ENCODE results near the gene H19. TPM values are rescaled to one million over a fixed set of nuclear protein-coding genes. Genes with fewer than 3 reads are reported as not detected.

H19 gene
- 2.1 TPM for polyA plus RNA-seq (2012; ENCODE audit: missing spikeins)

DNA sequence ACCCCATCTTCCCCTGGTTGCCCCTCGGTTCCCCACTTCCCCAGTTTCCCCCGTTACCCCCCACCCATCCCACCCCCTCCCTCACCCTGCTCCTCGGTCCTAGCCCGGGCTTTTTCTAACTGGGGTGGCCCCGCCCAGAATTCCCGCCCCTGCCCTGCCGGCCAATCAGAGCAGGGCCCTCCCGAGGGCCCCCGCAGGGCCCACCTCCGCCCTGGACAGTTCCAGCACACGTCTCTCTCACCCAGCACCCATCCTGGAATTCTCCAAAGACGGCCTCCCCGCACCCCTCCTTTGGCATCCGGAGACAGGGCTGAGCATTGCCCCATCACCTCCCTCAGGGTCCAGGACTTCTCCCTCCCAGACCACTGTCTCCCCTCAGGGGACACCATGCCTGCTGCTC is at the start of gene H19:
H19 (minus strand) TSS at position 88 of the 400 bp plus-strand sequence.
- TF ChIP-seq POLR2AphosphoS5 (IDR thresholded peaks at IDR 0.05; ENCODE audit: low read depth, low read length) (no peak), TAF1 (IDR thresholded peaks at IDR 0.05; ENCODE audit: borderline replicate concordance, low read depth, low read length) (no peak), POLR2A (IDR thresholded peaks at IDR 0.05; ENCODE audit: low read depth, low read length) (no peak)
- no peak for DNase-seq (ENCODE audit: insufficient read length)
- FAIRE-seq: no peak

DNA sequence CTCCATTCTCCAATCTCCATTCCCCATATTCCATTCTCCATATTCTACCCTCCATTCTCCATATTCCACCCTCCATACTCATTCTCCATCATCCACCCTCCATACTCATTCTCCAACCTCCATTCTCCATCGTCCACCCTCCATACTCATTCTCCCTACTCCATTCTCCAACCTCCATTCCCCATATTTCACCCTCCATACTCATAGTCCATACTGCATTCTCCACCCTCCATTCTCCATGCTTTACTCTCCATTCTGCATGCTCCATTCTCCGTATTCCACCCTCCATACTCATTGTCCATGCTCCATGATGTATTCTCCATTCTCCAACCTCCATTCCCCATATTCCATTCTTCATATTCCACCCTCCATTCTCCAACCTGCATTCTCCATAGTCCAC is 44.3 kb upstream of the H19 start:
- DNase-seq (ENCODE audit: insufficient read length) (no peak), FAIRE-seq (no peak)
- TF ChIP-seq POLR2A (IDR thresholded peaks at IDR 0.05; ENCODE audit: low read depth, low read length): no peak
- TF ChIP-seq TAF1 (IDR thresholded peaks at IDR 0.05; ENCODE audit: borderline replicate concordance, low read depth, low read length): no peak
- TF ChIP-seq POLR2AphosphoS5 (IDR thresholded peaks at IDR 0.05; ENCODE audit: low read depth, low read length): no peak

DNA sequence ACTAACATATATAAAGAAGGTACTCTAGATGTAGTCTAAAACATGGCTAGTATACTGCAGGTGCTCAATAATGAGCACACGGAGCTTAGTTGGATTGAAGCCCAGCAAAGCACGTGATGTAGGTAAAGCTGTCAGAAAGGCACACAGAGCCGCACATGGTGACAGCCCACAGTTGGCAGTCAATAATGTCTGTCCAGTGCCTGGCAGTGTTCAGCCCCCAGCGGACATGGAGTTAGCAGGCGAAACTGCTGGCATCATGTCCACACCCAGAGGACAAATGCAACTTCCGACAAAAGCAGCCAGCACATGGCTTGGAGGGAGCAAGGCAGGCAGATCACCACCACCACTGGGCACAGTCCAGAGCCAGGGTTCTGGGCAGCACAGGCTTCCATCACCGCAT is 43.5 kb upstream of the H19 start:
- FAIRE-seq: no peak
- DNase-seq (ENCODE audit: insufficient read length): no peak
- TF ChIP-seq TAF1 (IDR thresholded peaks at IDR 0.05; ENCODE audit: borderline replicate concordance, low read depth, low read length): no peak

DNA sequence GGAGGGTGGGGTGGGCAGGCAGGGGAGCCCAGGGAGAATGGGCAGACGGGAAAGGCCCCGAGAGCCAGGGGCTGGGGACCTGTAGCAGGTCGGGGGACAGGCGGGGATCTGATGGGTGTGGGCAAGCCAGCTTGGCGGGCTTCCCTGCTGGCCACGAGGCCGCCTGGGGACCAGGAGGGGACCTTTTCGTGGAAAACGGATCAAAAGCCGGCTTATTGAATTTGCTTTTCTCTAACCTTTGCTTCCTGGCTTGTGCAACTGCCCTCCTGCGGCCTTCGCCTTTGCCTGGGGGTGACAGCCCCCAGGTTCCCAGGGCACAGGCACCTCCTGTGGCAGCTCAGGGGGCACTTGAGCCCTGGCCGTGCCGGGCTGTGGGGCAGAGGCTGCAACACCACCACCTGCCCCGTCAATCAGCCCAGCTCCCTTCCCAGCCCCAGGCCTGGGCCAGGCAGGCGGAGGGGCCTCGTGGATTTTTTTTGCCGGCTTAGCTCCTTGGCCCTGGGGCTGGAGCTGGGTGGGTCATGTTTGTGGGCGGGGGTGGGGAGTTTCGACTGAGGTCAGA is 41.6 kb upstream of the H19 start:
- DNase-seq (ENCODE audit: insufficient read length) (no peak), FAIRE-seq (no peak)
- TF ChIP-seq TAF1 (IDR thresholded peaks at IDR 0.05; ENCODE audit: borderline replicate concordance, low read depth, low read length) (no peak), POLR2AphosphoS5 (IDR thresholded peaks at IDR 0.05; ENCODE audit: low read depth, low read length) (no peak)

DNA sequence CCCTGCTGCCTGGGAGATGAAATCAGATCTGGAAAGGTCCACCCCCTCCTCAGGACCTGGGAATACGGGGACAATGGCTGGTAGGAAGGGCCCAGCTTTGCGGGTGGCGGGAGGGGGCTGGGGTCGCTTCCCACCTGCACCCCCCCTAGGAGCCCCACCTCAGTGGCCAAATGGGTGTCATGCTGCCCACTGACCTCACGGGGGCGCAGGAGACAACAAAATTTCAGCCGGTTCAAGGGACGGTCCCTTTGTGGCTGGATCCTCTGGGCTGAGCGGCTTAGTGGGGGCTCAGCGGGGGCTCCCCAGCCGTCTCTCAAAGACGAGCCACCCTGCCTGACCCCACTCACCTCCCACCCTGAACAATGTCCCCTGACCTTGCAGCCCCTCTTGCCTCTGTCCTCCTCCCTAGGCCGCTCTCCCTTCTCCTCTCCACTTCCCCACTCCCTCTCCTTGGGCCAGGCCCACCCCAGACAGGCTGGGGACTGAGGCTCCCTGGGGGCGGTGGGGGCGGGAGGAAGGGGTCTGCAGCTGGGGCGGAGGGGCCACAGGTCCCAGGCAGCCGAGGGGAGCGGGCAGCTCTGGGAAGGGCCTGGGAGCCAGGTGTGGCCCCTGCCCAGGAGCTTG is 39.3 kb upstream of the H19 start:
- DNase-seq (ENCODE audit: insufficient read length) (no peak), FAIRE-seq (peak; percentile 78)
- TF ChIP-seq TAF1 (IDR thresholded peaks at IDR 0.05; ENCODE audit: borderline replicate concordance, low read depth, low read length): no peak
- no peak for TF ChIP-seq POLR2A (IDR thresholded peaks at IDR 0.05; ENCODE audit: low read depth, low read length)
- no peak for TF ChIP-seq POLR2AphosphoS5 (IDR thresholded peaks at IDR 0.05; ENCODE audit: low read depth, low read length)

- no peak for FAIRE-seq
- TF ChIP-seq TAF1 (IDR thresholded peaks at IDR 0.05; ENCODE audit: borderline replicate concordance, low read depth, low read length): no peak
- no peak for TF ChIP-seq POLR2A (IDR thresholded peaks at IDR 0.05; ENCODE audit: low read depth, low read length)
- no peak for TF ChIP-seq POLR2AphosphoS5 (IDR thresholded peaks at IDR 0.05; ENCODE audit: low read depth, low read length)
- no peak for DNase-seq (ENCODE audit: insufficient read length)
Measured at GRCh38 chr11:2035382-2035781, 37.7 kb upstream of the H19 start.

DNA sequence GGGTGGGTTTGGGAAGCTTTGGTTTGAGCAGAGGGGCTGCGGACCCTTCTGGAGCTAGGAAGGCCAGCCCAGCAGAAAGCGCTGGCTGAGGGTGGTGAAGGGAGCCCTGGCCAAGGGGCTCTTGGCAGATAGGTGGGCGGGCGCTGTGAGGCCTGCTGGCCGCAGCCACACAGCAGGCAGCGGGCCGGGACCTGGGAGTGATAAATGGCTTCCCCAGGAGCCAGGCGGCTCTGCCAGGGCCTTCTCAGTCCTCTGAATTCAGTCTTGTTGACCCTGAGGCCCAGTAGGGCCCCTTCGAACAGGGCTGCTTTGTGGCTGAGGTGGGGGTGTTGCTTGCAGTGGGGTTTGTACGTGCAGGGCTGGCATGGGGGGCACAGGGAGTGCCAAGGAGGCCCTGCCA is 33.4 kb upstream of the H19 start:
- no peak for TF ChIP-seq POLR2A (IDR thresholded peaks at IDR 0.05; ENCODE audit: low read depth, low read length)
- DNase-seq (ENCODE audit: insufficient read length) (no peak), FAIRE-seq (no peak)

GRCh38 chr11:2027708-2028107 is 30.1 kb upstream of the H19 start:
- TF ChIP-seq POLR2A (IDR thresholded peaks at IDR 0.05; ENCODE audit: low read depth, low read length) (no peak), POLR2AphosphoS5 (IDR thresholded peaks at IDR 0.05; ENCODE audit: low read depth, low read length) (no peak), TAF1 (IDR thresholded peaks at IDR 0.05; ENCODE audit: borderline replicate concordance, low read depth, low read length) (no peak)
- FAIRE-seq (no peak), DNase-seq (ENCODE audit: insufficient read length) (no peak)

DNA sequence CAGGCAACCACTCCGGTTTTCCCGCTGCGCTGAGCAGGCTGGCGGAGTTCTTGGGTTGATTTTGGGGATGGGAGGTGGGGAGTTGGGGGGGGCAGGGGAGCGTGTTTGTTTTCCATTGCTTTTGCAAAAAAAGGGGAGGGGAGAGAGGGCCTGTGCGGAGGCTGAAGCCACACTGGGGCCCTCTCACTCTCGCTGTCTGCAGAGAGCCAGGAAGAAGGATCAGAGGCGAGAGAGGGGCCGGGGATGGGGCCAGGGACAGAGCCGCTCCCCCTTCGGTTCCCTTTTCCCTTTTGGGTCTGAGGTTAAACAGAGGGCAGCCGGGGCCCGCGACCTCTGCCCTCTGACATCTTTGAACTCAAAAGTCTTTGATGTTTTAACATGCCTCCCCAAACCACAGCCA is 17.4 kb upstream of the H19 start:
- no peak for TF ChIP-seq TAF1 (IDR thresholded peaks at IDR 0.05; ENCODE audit: borderline replicate concordance, low read depth, low read length)
- no peak for TF ChIP-seq POLR2AphosphoS5 (IDR thresholded peaks at IDR 0.05; ENCODE audit: low read depth, low read length)
- no peak for TF ChIP-seq POLR2A (IDR thresholded peaks at IDR 0.05; ENCODE audit: low read depth, low read length)
- FAIRE-seq (no peak), DNase-seq (ENCODE audit: insufficient read length) (no peak)

DNA sequence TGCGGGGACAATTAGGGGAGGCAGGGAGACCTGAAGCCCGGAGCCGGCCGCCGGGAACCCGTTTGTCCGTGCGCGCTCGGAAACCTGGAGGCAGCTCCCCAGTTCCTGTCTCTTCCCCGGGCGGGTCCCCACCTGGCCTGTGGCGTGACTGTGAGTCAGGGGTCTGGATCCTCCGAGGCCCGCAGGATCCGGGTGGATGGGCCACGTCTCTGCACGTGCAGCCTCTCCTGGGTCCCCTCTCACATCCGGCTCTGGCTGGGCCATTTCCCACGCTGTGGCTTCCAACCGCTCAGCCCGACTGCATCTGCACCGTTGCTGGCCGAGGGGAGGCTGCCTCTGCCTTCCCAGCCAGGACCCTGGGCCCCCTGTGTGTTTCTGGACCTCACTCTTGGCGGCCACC is 14.8 kb upstream of the H19 start:
- no peak for TF ChIP-seq POLR2A (IDR thresholded peaks at IDR 0.05; ENCODE audit: low read depth, low read length)
- TF ChIP-seq TAF1 (IDR thresholded peaks at IDR 0.05; ENCODE audit: borderline replicate concordance, low read depth, low read length): no peak
- TF ChIP-seq POLR2AphosphoS5 (IDR thresholded peaks at IDR 0.05; ENCODE audit: low read depth, low read length): no peak
- no peak for DNase-seq (ENCODE audit: insufficient read length)
- no peak for FAIRE-seq

- DNase-seq (ENCODE audit: insufficient read length): no peak
- no peak for FAIRE-seq
- no peak for TF ChIP-seq TAF1 (IDR thresholded peaks at IDR 0.05; ENCODE audit: borderline replicate concordance, low read depth, low read length)
- no peak for TF ChIP-seq POLR2AphosphoS5 (IDR thresholded peaks at IDR 0.05; ENCODE audit: low read depth, low read length)
Measured at GRCh38 chr11:2004466-2004865, 6.8 kb upstream of the H19 start.

- TF ChIP-seq POLR2AphosphoS5 (IDR thresholded peaks at IDR 0.05; ENCODE audit: low read depth, low read length) (no peak), TAF1 (IDR thresholded peaks at IDR 0.05; ENCODE audit: borderline replicate concordance, low read depth, low read length) (no peak), POLR2A (IDR thresholded peaks at IDR 0.05; ENCODE audit: low read depth, low read length) (no peak)
- FAIRE-seq: peak; percentile 89
- DNase-seq (ENCODE audit: insufficient read length): no peak
Measured at GRCh38 chr11:2002807-2003206, 5.2 kb upstream of the H19 start.

Data from GM12892 (cell line).